Glutamatergic neuron (in vitro differentiated cells): ENCODE data around the gene DAB2IP. TPM values are rescaled to one million over a fixed set of nuclear protein-coding genes. Genes with fewer than 3 reads are reported as not detected.
A peak's percentile ranks its signal among the peaks of the same experiment; 100 is the strongest.

Source experiments
- DNase-seq: peaks from one replicate; pipeline ENCODE4 v3.0.0; 2022
- H3K27ac Mint-ChIP-seq: one replicate; pipeline ENCODE4 v1.8.0; 2020; ENCODE audit warnings: mild to moderate bottlenecking, mixed read lengths, inconsistent platforms; ENCODE audit not compliant: unreplicated experiment
- H3K27me3 Mint-ChIP-seq: one replicate; pipeline ENCODE4 v1.8.0; 2020; ENCODE audit warnings: mild to moderate bottlenecking, moderate library complexity, mixed read lengths, inconsistent platforms; ENCODE audit not compliant: unreplicated experiment
- H3K36me3 Mint-ChIP-seq: one replicate; pipeline ENCODE4 v1.8.0; 2020; ENCODE audit warnings: mild to moderate bottlenecking, mixed read lengths, inconsistent platforms; ENCODE audit not compliant: unreplicated experiment
- H3K4me1 Mint-ChIP-seq: one replicate; pipeline ENCODE4 v1.8.0; 2020; ENCODE audit warnings: mild to moderate bottlenecking, low read depth, mixed read lengths, inconsistent platforms; ENCODE audit not compliant: unreplicated experiment
- H3K4me3 Mint-ChIP-seq: one replicate; pipeline ENCODE4 v1.8.0; 2020; ENCODE audit warnings: mild to moderate bottlenecking, mixed read lengths, inconsistent platforms; ENCODE audit not compliant: unreplicated experiment
- H3K9me3 Mint-ChIP-seq: one replicate; pipeline ENCODE4 v1.8.0; 2020; ENCODE audit warnings: mild to moderate bottlenecking, moderate library complexity, mixed read lengths, inconsistent platforms; ENCODE audit not compliant: unreplicated experiment
- total RNA-seq: library from RNA; stranded (reverse); fragmentation: NEBNext Ultra II Directional; extraction: Animal tissue kit (Norgen Biotek cat#: 25700); gene quantifications from one replicate; pipeline ENCODE4 v1.2.1, GENCODE V29; 2021; ENCODE audit not compliant: unreplicated experiment
- TF ChIP-seq, protein P1 (sequence below): fragments of 200-600 bp; sonication (generic); IDR thresholded peaks from one replicate; pipeline ENCODE4 v1.5.0; 2021; ENCODE audit not compliant: partially characterized antibody, unreplicated experiment

Gene DAB2IP
- total RNA-seq, 1 donor from 2014 or later: 32.9 TPM

DNA sequence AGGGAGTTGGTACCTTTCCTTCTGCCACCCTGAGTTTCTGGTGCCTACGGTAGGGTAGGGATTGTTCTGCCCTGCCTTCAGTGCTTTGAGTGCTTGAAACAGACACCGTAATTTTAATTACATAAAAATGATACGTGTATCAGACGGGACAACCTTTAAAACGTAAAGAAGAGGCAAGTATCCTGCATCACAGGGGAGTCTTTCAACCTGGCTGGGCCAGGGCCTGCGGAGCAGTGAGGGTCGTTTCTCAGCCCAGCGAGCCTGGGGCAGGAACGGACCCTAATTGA, 483 bp upstream of the DAB2IP start:
- no peaks in the 10 kb centered on the region for H3K36me3 Mint-ChIP-seq
- no peak for DNase-seq
- H3K4me1 Mint-ChIP-seq: peaks cover 17% of the 10 kb centered on the region
- H3K27me3 Mint-ChIP-seq: peaks cover 7% of the 10 kb centered on the region
- no peak overlapping the region for H3K27ac Mint-ChIP-seq
- TF ChIP-seq, protein P1, sequence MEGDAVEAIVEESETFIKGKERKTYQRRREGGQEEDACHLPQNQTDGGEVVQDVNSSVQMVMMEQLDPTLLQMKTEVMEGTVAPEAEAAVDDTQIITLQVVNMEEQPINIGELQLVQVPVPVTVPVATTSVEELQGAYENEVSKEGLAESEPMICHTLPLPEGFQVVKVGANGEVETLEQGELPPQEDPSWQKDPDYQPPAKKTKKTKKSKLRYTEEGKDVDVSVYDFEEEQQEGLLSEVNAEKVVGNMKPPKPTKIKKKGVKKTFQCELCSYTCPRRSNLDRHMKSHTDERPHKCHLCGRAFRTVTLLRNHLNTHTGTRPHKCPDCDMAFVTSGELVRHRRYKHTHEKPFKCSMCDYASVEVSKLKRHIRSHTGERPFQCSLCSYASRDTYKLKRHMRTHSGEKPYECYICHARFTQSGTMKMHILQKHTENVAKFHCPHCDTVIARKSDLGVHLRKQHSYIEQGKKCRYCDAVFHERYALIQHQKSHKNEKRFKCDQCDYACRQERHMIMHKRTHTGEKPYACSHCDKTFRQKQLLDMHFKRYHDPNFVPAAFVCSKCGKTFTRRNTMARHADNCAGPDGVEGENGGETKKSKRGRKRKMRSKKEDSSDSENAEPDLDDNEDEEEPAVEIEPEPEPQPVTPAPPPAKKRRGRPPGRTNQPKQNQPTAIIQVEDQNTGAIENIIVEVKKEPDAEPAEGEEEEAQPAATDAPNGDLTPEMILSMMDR: no peak
- peaks cover 3% of the 10 kb centered on the region for H3K9me3 Mint-ChIP-seq
- H3K4me3 Mint-ChIP-seq: peak overlapping the region; percentile 87

DNA sequence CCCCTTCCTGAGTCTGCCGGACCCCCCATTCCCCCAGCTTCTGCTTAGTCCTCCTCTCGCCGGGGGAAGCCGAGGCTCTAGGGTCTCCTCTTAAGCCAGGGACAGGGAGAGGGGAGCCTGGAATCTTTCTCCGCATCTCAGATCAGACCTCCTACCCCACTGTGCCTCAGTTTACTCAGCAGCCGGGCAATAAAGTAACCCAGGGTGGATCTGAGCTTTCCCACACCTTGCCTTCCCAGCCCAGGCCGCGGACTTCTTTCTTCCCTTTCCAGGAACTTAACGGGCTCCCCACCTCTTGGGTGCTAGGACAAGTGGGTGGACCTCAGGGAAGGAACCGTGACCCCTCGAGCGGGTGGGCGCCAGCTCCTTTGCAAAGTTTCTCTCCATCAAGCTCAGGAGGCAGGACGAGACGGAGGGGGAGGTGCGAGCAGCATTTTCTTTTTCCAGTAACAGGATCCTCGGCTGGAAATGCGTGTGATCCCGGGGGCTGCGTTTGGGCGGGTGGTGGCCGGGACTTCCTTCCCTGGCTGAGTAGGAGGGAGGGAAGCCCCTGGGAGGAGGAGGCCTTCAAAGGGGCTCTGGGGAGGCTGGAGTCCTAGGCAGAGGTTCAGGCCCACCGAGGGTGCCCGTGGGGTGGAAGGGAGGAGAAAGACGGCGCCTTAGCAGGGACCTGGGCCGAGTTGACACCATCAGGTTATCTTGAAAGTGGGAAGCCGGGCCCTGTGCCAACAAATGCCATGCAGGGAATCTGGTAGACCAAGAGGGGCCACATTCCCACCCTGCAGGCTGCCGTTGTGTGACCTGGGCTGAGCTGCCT, 795 bp downstream of the DAB2IP start:
- TF ChIP-seq, protein P1: no peak
- peaks cover 3% of the 10 kb centered on the region for H3K9me3 Mint-ChIP-seq
- DNase-seq: no peak
- H3K27ac Mint-ChIP-seq: no peak overlapping the region
- H3K36me3 Mint-ChIP-seq: no peaks in the 10 kb centered on the region
- peak overlapping the region; percentile 88 for H3K4me3 Mint-ChIP-seq
- peaks cover 7% of the 10 kb centered on the region for H3K27me3 Mint-ChIP-seq
- peaks cover 14% of the 10 kb centered on the region for H3K4me1 Mint-ChIP-seq

DNA sequence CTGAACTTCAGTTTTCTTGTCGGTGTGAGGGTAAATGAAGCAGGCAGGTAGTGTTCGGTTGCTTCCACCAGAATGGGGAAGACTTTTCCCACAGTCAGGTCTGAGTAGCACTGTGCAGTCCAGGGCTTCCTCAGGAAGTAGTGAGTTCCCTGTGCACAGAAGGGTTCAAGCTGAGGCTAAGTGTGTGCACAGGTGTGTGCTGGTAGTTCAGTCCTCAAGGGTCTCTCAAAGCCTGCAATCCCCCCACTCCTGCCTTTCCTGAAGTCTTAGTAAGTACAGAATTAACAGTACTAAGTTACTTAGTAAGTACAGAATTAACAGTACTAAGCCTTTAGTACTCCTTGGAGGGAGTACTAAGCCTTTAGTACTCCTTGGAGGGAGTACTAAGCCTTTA, 1.4 kb downstream of the DAB2IP start:
- H3K4me3 Mint-ChIP-seq: no peak overlapping the region
- H3K4me1 Mint-ChIP-seq: peaks cover 14% of the 10 kb centered on the region
- DNase-seq: no peak
- no peaks in the 10 kb centered on the region for H3K36me3 Mint-ChIP-seq
- H3K27me3 Mint-ChIP-seq: peaks cover 7% of the 10 kb centered on the region
- TF ChIP-seq, protein P1: no peak
- H3K27ac Mint-ChIP-seq: no peak overlapping the region
- peaks cover 3% of the 10 kb centered on the region for H3K9me3 Mint-ChIP-seq

DNA sequence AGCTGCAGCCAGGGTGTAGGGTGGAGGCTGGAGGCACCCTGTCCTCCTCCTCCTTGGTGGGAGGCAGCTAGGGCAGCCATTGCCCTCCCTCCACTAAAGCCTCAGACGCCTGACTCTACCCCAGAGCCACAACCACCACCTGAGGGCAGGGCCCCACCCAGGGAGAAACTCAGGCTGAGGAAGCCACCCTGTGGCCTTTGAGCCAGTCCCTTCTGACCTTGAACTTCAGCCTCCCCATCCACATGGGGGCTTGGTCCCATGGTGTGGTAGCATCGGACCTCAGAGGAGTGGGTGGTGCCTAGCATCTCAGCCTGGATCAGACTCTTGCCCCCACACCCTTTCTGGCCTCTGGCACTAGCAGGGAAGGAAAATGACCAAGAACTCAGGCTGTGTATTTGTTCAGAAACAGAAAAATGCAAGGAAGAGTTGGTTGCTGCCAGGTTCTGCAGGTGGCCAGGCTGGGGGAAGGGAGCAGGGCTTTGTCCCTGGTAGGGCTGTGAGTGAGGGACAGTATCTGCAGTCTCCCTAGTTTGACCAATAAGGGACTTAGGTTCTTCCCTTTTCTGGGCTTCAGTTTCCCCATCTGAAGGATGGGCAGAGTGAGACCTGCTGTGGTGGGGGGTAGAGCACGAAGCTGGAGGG, 3.2 kb downstream of the DAB2IP start:
- DNase-seq: no peak
- Mint-ChIP-seq H3K36me3 (no peaks in the 10 kb centered on the region), H3K9me3 (peaks cover 4% of the 10 kb centered on the region), H3K27ac (no peak overlapping the region), H3K27me3 (peaks cover 7% of the 10 kb centered on the region), H3K4me1 (peaks cover 13% of the 10 kb centered on the region), H3K4me3 (no peak overlapping the region)
- TF ChIP-seq, protein P1: no peak

DNA sequence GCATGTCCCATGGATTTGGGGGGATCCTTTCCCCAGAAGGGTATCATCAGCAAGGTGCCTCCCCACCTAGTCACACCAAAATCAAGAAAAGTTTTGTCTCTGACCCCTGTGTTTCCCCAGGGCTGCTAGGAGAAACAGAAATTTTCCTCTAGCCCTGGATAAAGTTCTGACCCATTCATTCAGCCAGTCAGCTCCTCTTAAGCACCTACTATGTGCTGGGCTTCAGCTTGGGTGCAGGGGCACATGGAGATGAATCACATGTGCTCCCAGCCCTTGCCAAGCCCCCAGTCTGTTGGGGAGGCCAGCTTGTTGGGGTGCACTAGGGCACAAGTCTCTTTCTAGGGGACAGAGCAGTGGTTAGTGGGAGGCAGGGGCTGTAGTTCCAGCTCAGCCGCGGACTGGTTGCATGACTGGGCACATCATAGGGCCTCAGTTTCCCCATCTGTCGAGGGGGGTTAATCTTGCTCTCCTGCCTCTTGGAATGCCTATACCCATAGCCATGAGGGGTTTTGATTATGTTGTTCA, 3.9 kb downstream of the DAB2IP start:
- H3K4me3 Mint-ChIP-seq: no peak overlapping the region
- peaks cover 1% of the 10 kb centered on the region for H3K9me3 Mint-ChIP-seq

More for the DNA sequence above, 3.9 kb downstream of the DAB2IP start:
- TF ChIP-seq, protein P1: no peak
- H3K4me1 Mint-ChIP-seq: peaks cover 7% of the 10 kb centered on the region
- DNase-seq: no peak
- H3K27ac Mint-ChIP-seq: no peak overlapping the region
- H3K27me3 Mint-ChIP-seq: peaks cover 7% of the 10 kb centered on the region
- no peaks in the 10 kb centered on the region for H3K36me3 Mint-ChIP-seq
